ENCODE data around the gene PARVB. TPM values are rescaled to one million over a fixed set of nuclear protein-coding genes. Genes with fewer than 3 reads are reported as not detected.

PARVB gene
- total RNA-seq, 2 donors from 2014 or later: 43.8 to 86.5 TPM

DNA sequence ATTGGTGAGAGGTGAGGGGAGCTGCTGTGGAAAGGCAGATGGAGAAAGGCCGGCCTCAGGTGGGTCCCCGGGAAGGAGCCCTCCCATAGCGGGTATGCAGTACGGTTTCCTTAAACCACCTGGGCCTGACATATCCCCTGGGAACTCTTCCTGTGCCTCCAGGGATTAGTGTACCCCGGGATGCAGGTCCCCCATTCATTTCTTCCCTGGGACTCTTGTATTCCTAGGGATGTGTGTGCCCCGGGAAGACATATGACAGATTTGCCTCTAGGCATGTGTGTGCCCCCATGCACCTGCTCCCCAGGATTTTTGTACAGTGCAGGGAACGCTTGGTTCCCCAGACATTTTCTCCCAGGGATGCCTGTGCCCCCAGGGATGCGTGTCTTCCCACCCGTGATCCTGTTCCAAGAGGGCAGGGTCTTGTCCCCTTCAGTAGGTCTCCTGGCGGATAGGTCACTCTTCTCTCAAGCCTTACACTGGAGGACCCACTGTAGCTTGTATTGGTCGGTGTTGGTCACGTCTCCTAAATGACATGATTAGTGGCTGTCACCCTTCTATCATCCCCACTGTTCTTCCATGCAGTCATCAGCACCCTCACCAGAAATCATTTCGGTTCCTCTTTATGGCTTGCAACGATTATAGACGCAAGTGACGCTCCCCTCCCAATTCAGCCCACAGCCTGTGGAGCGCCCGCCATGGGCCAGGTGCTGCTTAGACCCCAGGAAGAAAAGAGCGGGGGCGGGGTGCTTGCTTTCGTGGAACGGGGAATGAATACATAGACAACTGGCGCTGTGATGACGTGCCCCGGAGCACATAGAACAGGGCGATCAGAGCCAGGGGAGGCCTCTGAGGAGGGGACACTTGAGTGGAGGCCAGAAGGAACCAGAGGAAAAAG, 1.3 kb downstream of the PARVB start:
- peak overlapping the region; percentile 66 to 70 for H3K4me3 ChIP-seq
- no peaks in the 10 kb centered on the region for H3K9me3 ChIP-seq
- TF ChIP-seq CTCF (IDR thresholded peaks at IDR 0.05): no peak
- peak; percentile 77 for DNase-seq (ENCODE audit: low spot score)
- peak overlapping the region; percentile 87 for H3K27ac ChIP-seq
- no peaks in the 10 kb centered on the region for H3K36me3 ChIP-seq
- H3K4me1 ChIP-seq: peaks cover 0 to 88% of the 10 kb centered on the region in 2 donors
- H3K27me3 ChIP-seq: no peaks in the 10 kb centered on the region

GRCh38 chr22:44026066-44026629, 2.0 kb downstream of the PARVB start:
- no peak for TF ChIP-seq CTCF (IDR thresholded peaks at IDR 0.05)
- H3K4me1 ChIP-seq: peaks cover 0 to 92% of the 10 kb centered on the region in 2 donors
- H3K4me3 ChIP-seq: peak overlapping the region; percentile 12 to 70
- no peak for DNase-seq (ENCODE audit: low spot score)
- no peaks in the 10 kb centered on the region for H3K9me3 ChIP-seq
- peak overlapping the region; percentile 87 for H3K27ac ChIP-seq
- H3K36me3 ChIP-seq: no peaks in the 10 kb centered on the region
- no peaks in the 10 kb centered on the region for H3K27me3 ChIP-seq

- no peak for TF ChIP-seq CTCF (IDR thresholded peaks at IDR 0.05)
- Histone ChIP-seq H3K27ac (peak overlapping the region; percentile 87), H3K36me3 (no peaks in the 10 kb centered on the region), H3K9me3 (no peaks in the 10 kb centered on the region), H3K4me1 (peaks cover 0 to 92% of the 10 kb centered on the region in 2 donors), H3K27me3 (no peaks in the 10 kb centered on the region), H3K4me3 (peak overlapping the region; percentile 12 to 70)
- DNase-seq (ENCODE audit: low spot score): peak; percentile 93
Observed at GRCh38 chr22:44026630-44027511, 2.8 kb downstream of the PARVB start.

GRCh38 chr22:44028091-44028490, 4.0 kb downstream of the PARVB start:
- TF ChIP-seq CTCF (IDR thresholded peaks at IDR 0.05): no peak
- Histone ChIP-seq H3K27me3 (no peaks in the 10 kb centered on the region), H3K27ac (peak overlapping the region; percentile 51 to 87), H3K4me3 (no peak overlapping the region), H3K36me3 (no peaks in the 10 kb centered on the region), H3K9me3 (no peaks in the 10 kb centered on the region), H3K4me1 (peaks cover 0 to 89% of the 10 kb centered on the region in 2 donors)
- no peak for DNase-seq (ENCODE audit: low spot score)

DNA sequence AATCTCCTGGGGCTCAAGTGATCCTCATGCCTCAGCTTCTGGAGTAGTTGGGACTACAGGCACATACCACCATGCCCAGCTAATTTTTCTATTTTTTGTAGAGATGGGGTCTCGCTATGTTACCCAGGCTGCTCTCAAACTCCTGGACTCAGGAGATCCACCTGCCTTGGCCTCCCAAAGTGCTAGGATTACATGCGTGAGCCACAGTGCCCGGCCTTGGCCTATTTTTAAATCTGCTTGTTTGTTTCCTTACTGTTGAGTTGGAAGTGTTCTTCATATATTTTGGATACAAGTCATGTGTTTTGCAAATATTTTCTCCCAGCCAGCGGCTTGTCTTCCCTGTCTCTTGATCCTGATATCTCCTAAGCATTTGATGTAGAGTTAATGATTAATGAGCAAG, 5.0 kb downstream of the PARVB start:
- Histone ChIP-seq H3K36me3 (no peaks in the 10 kb centered on the region), H3K9me3 (no peaks in the 10 kb centered on the region), H3K27me3 (no peaks in the 10 kb centered on the region), H3K4me3 (no peak overlapping the region), H3K4me1 (peaks cover 0 to 88% of the 10 kb centered on the region in 2 donors), H3K27ac (peak overlapping the region; percentile 51 to 87)
- TF ChIP-seq CTCF (IDR thresholded peaks at IDR 0.05): no peak
- no peak for DNase-seq (ENCODE audit: low spot score)

All from right atrium auricular region (tissue), 2 donors.